Measurements from ENCODE around the gene B3GNT8. TPM values are rescaled to one million over a fixed set of nuclear protein-coding genes. Genes with fewer than 3 reads are reported as not detected.

The B3GNT8 gene
- total and polyA plus RNA-seq, 2 of the 4 experiments (the other 2 are of a cell fraction): 0.36 TPM

DNA sequence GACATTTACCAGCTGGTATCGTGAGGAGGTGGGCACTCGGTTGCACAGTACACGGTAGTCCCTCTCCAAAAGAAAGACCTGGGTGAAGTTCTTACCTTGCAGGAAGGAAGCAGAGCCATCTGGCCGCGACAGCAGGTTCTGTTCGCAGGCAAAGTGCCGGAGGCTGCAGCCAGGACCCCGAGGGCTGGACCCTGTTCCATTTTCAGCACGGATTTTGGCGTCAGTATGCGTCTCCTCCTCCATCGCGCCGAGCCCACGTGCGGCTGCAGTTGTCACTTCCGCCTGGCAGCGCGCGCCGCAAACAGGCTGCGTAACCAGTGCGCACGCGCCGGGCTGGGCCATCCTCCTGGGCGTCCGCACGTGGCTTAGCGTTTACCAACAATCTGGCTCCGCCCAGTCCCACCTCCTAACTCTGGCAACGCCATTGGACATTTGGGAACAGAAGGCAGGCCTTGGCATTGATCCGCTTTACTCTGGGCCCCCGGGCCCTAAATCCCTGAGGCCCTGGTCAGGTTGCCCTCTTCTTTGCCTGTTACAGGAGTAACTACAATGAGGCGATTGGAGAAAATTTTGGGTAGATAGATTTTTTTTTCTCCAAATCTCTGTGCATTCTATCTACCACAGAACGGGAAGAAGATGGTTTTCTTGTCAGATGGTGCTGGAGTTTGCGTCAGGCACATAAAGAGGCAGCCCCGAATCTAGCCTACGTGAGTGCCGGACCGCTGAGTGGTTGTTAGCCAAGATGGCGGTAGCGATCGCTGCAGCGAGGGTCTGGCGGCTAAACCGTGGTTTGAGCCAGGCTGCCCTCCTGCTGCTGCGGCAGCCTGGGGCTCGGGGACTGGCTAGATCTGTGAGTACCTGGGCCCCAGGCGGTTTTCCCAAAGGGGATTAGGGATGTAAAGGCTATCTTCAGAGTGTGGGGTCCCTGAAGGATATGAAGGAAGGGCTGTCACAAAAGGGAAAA is 29.8 kb downstream of the B3GNT8 start, which contains the start of the genes BCKDHA and EXOSC5 (continued):
- no peak for TF ChIP-seq MAFK (IDR thresholded peaks at IDR 0.05; ENCODE audit: low read depth, low read length)
- peak; percentile 31; the same call in 1 of the 2 replicates for TF ChIP-seq CEBPB (IDR thresholded peaks at IDR 0.05; ENCODE audit: low read depth, low read length)
- TF ChIP-seq RAD21 (IDR thresholded peaks at IDR 0.05; ENCODE audit: low read length): 0 out of 2 replicates have a peak, but pooled peaks have one; percentile 5
- no peak for TF ChIP-seq SMC3 (IDR thresholded peaks at IDR 0.05; ENCODE audit: low read depth, low read length)

DNA sequence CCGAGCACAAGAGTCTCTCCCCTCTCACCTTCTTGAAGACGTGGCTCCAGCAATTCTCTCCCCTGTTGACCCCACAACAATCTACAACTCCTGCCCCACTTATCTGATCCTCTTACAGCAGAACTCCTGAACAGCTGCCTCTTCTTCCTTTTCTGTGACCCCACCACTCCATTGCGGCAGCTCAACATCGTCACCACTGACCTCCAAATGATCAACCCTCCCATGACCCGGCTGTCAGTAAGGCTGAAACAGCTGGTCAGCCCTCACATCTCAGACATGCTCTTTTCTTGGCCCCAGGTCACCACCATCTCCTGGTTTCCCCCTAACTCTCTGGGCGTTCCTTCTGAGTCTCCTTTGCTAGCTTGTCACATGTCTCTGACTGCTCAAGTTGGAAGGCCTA is 31.8 kb downstream of the B3GNT8 start:
- Histone ChIP-seq H3K27ac (ENCODE audit: insufficient read depth, low read length) (no peak overlapping the region), H3K4ac (ENCODE audit: low read depth, low read length) (no peak overlapping the region), H4K5ac (ENCODE audit: low read depth, low read length) (no peak overlapping the region), H3K36me3 (ENCODE audit: control insufficient read depth, insufficient read depth, low read length) (peaks cover 13% of the 10 kb centered on the region), H3K18ac (ENCODE audit: low read depth, low read length) (no peak overlapping the region), H2BK15ac (ENCODE audit: low read depth, low read length) (no peak overlapping the region), H3K4me3 (ENCODE audit: insufficient read depth, low read depth, low read length) (no peak overlapping the region), H3K79me1 (ENCODE audit: low read depth in 1 of 2, low read length in 2 of 2) (peaks cover 18 to 24% of the 10 kb centered on the region in 2 experiments), H3K9me3 (ENCODE audit: control insufficient read depth, insufficient read depth, low read length) (no peaks in the 10 kb centered on the region), H2BK20ac (ENCODE audit: low read depth, low read length) (no peak overlapping the region), H3K56ac (ENCODE audit: extremely low read depth, insufficient read depth, low read length) (no peak overlapping the region), H3K9me1 (ENCODE audit: insufficient read depth, low read length) (peaks cover 5% of the 10 kb centered on the region; the same call in 1 of the 2 replicates), H2BK120ac (ENCODE audit: low read depth, low read length) (no peak overlapping the region), H3K4me1 (ENCODE audit: control insufficient read depth, insufficient read depth, low read length) (peaks cover 4% of the 10 kb centered on the region; the same call in 1 of the 2 replicates), H3K4me2 (ENCODE audit: low read depth, low read length) (no peak overlapping the region), H3K23ac (ENCODE audit: low read depth, low read length) (no peak overlapping the region), H4K8ac (ENCODE audit: low read depth in 2 of 2, low read length in 2 of 2) (no peak overlapping the region), H3K14ac (replicated peaks; ENCODE audit: low read depth, low read length) (no peak overlapping the region), H2AK5ac (ENCODE audit: low read depth, low read length) (no peak overlapping the region), H4K91ac (ENCODE audit: insufficient read depth, low read depth, low read length) (no peak overlapping the region), H2BK5ac (ENCODE audit: low read depth, low read length, poor library complexity, severe bottlenecking) (no peak overlapping the region), H3K9ac (ENCODE audit: low read depth, low read length) (no peak overlapping the region), H4K20me1 (ENCODE audit: insufficient read depth, low read length) (no peaks in the 10 kb centered on the region), H2AFZ (replicated peaks; ENCODE audit: low read length, poor library complexity) (no peak overlapping the region), H2AK9ac (replicated peaks; ENCODE audit: low read depth, low read length, poor library complexity) (no peak overlapping the region), H3K27me3 (ENCODE audit: control insufficient read depth, insufficient read depth, low read length) (no peaks in the 10 kb centered on the region)
- no peak for ATAC-seq (ENCODE audit: low read depth)
- in situ Hi-C loops (cut with MboI; ENCODE audit: low sequenced_read_pairs) (no loop called here), intact Hi-C loops (cut with micrococcal nuclease) (loop anchor here (5.0 kb wide), 1 partner anchor 43 kb away; the partner anchor contains the start of gene TGFB1), dilution Hi-C loops (cut with HindIII; ENCODE audit: low sequenced_read_pairs, unreplicated experiment) (no loop called here)
- no peak for DNase-seq
- TF ChIP-seq CEBPB (IDR thresholded peaks at IDR 0.05; ENCODE audit: low read depth, low read length) (no peak), CHD1 (IDR thresholded peaks at IDR 0.05; ENCODE audit: low read depth, low read length) (no peak), POLR2A (IDR thresholded peaks at IDR 0.05; ENCODE audit: low read depth, low read length) (no peak), RCOR1 (IDR thresholded peaks at IDR 0.05; ENCODE audit: insufficient replicate concordance, low read length) (no peak), FOS (IDR thresholded peaks at IDR 0.05; ENCODE audit: low read depth, low read length) (no peak), MAZ (IDR thresholded peaks at IDR 0.05; ENCODE audit: borderline replicate concordance, low read depth, low read length) (no peak), RFX5 (IDR thresholded peaks at IDR 0.05; ENCODE audit: low read depth, low read length) (no peak), RAD21 (IDR thresholded peaks at IDR 0.05; ENCODE audit: low read length) (no peak), MAFK (IDR thresholded peaks at IDR 0.05; ENCODE audit: low read depth, low read length) (no peak)
- TF ChIP-seq, protein P1, sequence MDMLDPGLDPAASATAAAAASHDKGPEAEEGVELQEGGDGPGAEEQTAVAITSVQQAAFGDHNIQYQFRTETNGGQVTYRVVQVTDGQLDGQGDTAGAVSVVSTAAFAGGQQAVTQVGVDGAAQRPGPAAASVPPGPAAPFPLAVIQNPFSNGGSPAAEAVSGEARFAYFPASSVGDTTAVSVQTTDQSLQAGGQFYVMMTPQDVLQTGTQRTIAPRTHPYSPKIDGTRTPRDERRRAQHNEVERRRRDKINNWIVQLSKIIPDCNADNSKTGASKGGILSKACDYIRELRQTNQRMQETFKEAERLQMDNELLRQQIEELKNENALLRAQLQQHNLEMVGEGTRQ (IDR thresholded peaks at IDR 0.05; ENCODE audit: low read depth, low read length): no peak
- TF ChIP-seq, protein P2, sequence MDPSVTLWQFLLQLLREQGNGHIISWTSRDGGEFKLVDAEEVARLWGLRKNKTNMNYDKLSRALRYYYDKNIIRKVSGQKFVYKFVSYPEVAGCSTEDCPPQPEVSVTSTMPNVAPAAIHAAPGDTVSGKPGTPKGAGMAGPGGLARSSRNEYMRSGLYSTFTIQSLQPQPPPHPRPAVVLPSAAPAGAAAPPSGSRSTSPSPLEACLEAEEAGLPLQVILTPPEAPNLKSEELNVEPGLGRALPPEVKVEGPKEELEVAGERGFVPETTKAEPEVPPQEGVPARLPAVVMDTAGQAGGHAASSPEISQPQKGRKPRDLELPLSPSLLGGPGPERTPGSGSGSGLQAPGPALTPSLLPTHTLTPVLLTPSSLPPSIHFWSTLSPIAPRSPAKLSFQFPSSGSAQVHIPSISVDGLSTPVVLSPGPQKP (IDR thresholded peaks at IDR 0.05; ENCODE audit: borderline replicate concordance, low read depth, low read length): no peak
- POLR2A ChIA-PET (ENCODE audit: unreplicated experiment): no interaction called here
- no TSS peak for BruUV-seq (replicated peaks)
- 53% methylated on average over 6 of the region's 6 CpGs; no CpG with 5 or more reads in 1 of the 2 experiments for WGBS, 2 experiments (ENCODE audit: extremely low coverage in 2 of 2, insufficient read length in 1 of 2)
- CTCF ChIA-PET: no interaction called here
